GM12875 (cell line): ENCODE data around the gene GCNT3.

Source experiments
- H3K4me3 ChIP-seq: one replicate; pipeline ENCODE4 v1.5.1; 2011; ENCODE audit warnings: low read depth, low read length, control low read depth
- CTCF ChIP-seq: IDR thresholded peaks from 2 replicates; pipeline ENCODE4 v1.5.1; 2011; ENCODE audit warnings: low read depth, mild to moderate bottlenecking, control low read depth, inconsistent platforms, low read length, moderate library complexity, borderline replicate concordance; ENCODE audit not compliant: insufficient read depth

The GCNT3 gene

DNA sequence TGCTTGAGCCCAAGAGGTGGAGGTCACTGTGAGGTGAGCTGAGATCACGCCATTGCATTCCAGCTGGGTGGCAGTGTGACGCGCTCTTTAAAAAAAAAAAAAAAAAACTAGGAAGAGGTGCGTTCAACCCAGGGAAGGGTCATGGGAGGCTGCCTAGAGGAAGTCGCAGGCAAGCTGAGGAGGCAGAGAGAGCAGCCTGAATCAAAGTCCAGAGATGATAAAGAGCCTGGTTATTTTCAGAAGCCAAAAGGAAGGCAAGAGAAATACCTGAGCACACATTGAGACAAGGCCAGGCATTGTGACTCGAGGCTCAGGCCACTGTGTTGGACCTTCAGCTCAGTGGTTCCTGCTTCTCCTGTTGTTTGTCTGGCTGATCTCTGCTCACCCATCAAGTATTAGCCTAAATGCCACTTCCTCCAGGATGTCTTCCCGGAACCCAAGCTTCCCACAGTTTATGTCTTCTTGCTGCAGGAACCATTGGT, 16.1 kb upstream of the GCNT3 start:
- no peak for TF ChIP-seq CTCF
- H3K4me3 ChIP-seq: no peak overlapping the region

DNA sequence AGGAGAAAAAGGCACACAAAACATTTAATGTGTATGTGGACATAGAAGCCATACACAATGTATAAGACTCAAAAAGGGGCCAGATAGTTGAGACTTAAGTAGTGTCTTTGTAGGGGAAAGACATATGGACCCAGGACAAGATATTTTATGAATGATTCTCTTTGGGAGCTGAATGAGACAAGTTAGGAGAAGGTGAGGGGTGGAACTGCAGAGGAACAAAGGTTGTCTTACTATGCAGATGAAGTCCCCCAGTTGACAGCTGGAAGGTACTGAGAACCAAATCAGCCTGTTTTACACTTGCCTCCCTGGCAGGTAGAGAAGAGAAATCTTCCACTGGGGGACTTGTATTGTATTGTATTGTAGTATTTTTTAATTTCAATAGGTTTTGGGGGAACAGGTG, 14.9 kb upstream of the GCNT3 start:
- no peak overlapping the region for H3K4me3 ChIP-seq
- no peak for TF ChIP-seq CTCF

GRCh38 chr15:59598461-59598860, 13.1 kb upstream of the GCNT3 start:
- H3K4me3 ChIP-seq: no peak overlapping the region

DNA sequence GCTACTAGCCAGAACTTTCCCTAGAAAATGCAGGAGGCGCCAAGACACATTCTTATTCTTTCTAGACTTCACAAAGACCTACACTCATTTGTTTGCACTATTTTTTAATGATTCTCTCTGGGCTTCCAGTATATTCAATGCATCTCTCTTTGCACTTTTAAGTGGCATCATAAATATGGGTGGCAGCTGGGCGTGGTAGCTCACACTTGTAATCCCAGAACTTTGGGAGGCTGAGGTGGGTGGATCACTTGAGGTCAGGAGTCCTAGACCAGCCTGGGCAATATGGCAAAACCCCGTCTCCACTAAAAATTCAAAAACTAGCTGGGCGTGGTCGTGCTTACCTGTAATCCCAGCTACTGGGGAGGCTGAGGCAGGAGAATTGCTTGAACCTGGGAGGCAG, 5.6 kb upstream of the GCNT3 start:
- TF ChIP-seq CTCF: no peak
- no peak overlapping the region for H3K4me3 ChIP-seq

More at GRCh38 chr15:59598461-59598860, 13.1 kb upstream of the GCNT3 start:
- no peak for TF ChIP-seq CTCF

DNA sequence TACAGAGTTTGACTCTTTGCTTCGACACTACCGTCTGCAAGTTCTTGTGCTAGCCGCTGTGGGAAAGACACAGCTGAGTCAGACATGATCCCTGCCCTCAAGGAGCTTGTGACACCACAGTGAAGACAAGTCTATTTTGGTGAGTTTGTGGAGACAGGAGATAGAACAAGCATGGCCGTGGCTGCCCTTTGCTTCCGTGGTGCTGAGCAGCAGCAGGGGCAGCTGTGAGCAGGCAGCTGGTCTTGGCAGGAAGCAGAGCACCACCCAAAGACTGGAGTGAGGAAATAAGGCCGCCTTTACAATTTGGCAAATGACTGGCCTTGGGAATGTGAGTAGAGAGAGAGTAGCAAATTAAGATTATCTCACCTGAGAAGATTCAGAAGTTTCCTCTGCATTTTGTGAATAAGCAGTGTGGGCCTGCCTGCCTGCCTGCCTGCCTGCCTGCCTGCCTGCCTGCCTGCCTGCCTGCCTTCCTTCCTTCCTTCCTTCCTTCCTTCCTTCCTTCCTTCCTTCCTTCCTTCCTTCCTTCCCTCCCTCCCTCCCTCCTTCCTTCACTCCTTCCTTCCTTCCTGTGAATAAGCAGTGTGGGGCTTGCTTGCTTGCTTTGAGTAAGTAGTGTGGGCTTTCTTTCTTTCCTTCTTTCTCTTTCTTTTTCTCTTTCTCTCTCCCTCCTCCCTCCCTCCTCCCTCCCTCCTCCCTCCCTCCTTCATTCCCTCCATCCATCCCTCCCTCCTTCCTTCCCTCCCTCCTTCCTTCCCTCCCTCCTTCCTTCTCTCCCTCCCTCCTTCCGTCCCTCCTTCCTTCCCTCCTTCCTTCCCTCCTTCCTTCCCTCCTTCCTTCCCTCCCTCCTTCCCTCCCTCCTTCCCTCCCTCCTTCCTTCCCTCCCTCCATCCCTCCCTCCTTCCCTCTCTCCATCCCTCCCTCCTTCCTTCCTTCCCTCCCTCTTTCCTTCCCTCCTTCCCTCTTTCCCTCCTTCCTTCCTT, 1.6 kb upstream of the GCNT3 start:
- TF ChIP-seq CTCF: no peak
- H3K4me3 ChIP-seq: no peak overlapping the region

GRCh38 chr15:59614153-59614552, 2.6 kb downstream of the GCNT3 start:
- no peak overlapping the region for H3K4me3 ChIP-seq
- no peak for TF ChIP-seq CTCF

- no peak for TF ChIP-seq CTCF
- no peak overlapping the region for H3K4me3 ChIP-seq
Measured at GRCh38 chr15:59615661-59616060, 4.1 kb downstream of the GCNT3 start.
